H9 (cell line): ENCODE data around the gene OLIG1. TPM values are rescaled to one million over a fixed set of nuclear protein-coding genes. Genes with fewer than 3 reads are reported as not detected.

ENCODE experiments used
- DNase-seq: peaks from one replicate; pipeline ENCODE4 v3.0.0-alpha.2; 2017
- H2AFZ ChIP-seq: one replicate; pipeline ENCODE4 v1.6.1; 2013; ENCODE audit warnings: mild to moderate bottlenecking, low read length, control low read depth, moderate library complexity
- H2AK5ac ChIP-seq: 2 replicates; pipeline ENCODE4 v1.6.1; 2013; ENCODE audit warnings: low read length, control low read depth, mixed read lengths; ENCODE audit not compliant: insufficient read length
- H2BK120ac ChIP-seq: one replicate; pipeline ENCODE4 v1.6.1; 2013; ENCODE audit warnings: low read depth, mild to moderate bottlenecking, low read length, control low read depth, inconsistent platforms; ENCODE audit not compliant: poor library complexity, severe bottlenecking
- H2BK12ac ChIP-seq: 2 replicates; pipeline ENCODE4 v1.6.1; 2013; ENCODE audit warnings: low read length, control low read depth, mixed read lengths, low read depth; ENCODE audit not compliant: insufficient read length
- H2BK15ac ChIP-seq: 2 replicates; pipeline ENCODE4 v1.6.1; 2013; ENCODE audit warnings: low read depth, low read length, control low read depth
- H2BK20ac ChIP-seq: one replicate; pipeline ENCODE4 v1.6.1; 2013; ENCODE audit warnings: low read depth, mild to moderate bottlenecking, low read length, control low read depth, inconsistent platforms; ENCODE audit not compliant: poor library complexity, severe bottlenecking
- H2BK5ac ChIP-seq: 2 replicates; pipeline ENCODE4 v1.6.1; 2013; ENCODE audit warnings: low read length, control low read depth, mixed read lengths; ENCODE audit not compliant: insufficient read length
- H3K14ac ChIP-seq: 2 replicates; pipeline ENCODE4 v1.6.1; 2013; ENCODE audit warnings: low read length, control low read depth; ENCODE audit not compliant: insufficient read depth
- H3K18ac ChIP-seq: 2 replicates; pipeline ENCODE4 v1.6.1; 2013; ENCODE audit warnings: low read depth, mild to moderate bottlenecking, mixed read lengths, low read length, control low read depth; ENCODE audit not compliant: insufficient read length
- H3K23ac ChIP-seq: 2 replicates; pipeline ENCODE4 v1.6.1; 2013; ENCODE audit warnings: low read length, control low read depth, mixed read lengths, low read depth; ENCODE audit not compliant: insufficient read length
- H3K23me2 ChIP-seq: 2 replicates; pipeline ENCODE4 v1.6.1; 2013; ENCODE audit warnings: low read depth, mild to moderate bottlenecking, mixed read lengths, low read length, control low read depth; ENCODE audit not compliant: insufficient read length, poor library complexity, severe bottlenecking
- H3K27ac ChIP-seq: 2 replicates; pipeline ENCODE4 v1.5.1; 2013; ENCODE audit warnings: low read length, control low read depth, mixed read lengths, low read depth; ENCODE audit not compliant: insufficient read length
- H3K27me3 ChIP-seq: 2 replicates; pipeline ENCODE4 v1.6.1; 2013; ENCODE audit warnings: low read length, control low read depth, inconsistent platforms; ENCODE audit not compliant: insufficient read depth
- H3K4ac ChIP-seq: 2 replicates; pipeline ENCODE4 v1.6.1; 2013; ENCODE audit warnings: low read depth, mild to moderate bottlenecking, control low read depth, inconsistent platforms, low read length, moderate library complexity
- H3K4me1 ChIP-seq: 2 replicates; pipeline ENCODE4 v1.6.1; 2013; ENCODE audit warnings: low read length, control low read depth, inconsistent platforms; ENCODE audit not compliant: insufficient read depth
- H3K4me2 ChIP-seq: 2 replicates; pipeline ENCODE4 v1.6.1; 2013; ENCODE audit warnings: low read length, control low read depth, mixed read lengths; ENCODE audit not compliant: insufficient read length, insufficient read depth
- H3K56ac ChIP-seq: 2 replicates; pipeline ENCODE4 v1.6.1; 2013; ENCODE audit warnings: low read depth, mild to moderate bottlenecking, mixed read lengths, low read length, control low read depth; ENCODE audit not compliant: insufficient read length
- H3K79me1 ChIP-seq: 2 replicates; pipeline ENCODE4 v1.6.1; 2013; ENCODE audit warnings: low read depth, mild to moderate bottlenecking, moderate library complexity, low read length, control low read depth, inconsistent platforms; ENCODE audit not compliant: insufficient read depth, poor library complexity, severe bottlenecking
- H3K79me2 ChIP-seq: 2 replicates; pipeline ENCODE4 v1.6.1; 2013; ENCODE audit warnings: low read length, control low read depth, inconsistent platforms; ENCODE audit not compliant: insufficient read depth
- H3K9ac ChIP-seq: 2 replicates; pipeline ENCODE4 v1.6.1; 2013; ENCODE audit warnings: low read length, control low read depth, mixed read lengths; ENCODE audit not compliant: insufficient read length; ENCODE audit errors: extremely low read depth
- H3K9me3 ChIP-seq: one replicate; pipeline ENCODE4 v1.6.1; 2013; ENCODE audit warnings: low read depth, low read length, inconsistent platforms; ENCODE audit not compliant: control insufficient read depth
- H3T11ph ChIP-seq: one replicate; pipeline ENCODE4 v1.6.1; 2013; ENCODE audit warnings: mild to moderate bottlenecking, low read length, control low read depth, inconsistent platforms
- H4K20me1 ChIP-seq: one replicate; pipeline ENCODE4 v1.6.1; 2013; ENCODE audit not compliant: control insufficient read depth, insufficient read length, insufficient read depth
- H4K5ac ChIP-seq: 2 replicates; pipeline ENCODE4 v1.6.1; 2013; ENCODE audit warnings: low read depth, mild to moderate bottlenecking, mixed read lengths, low read length, control low read depth; ENCODE audit not compliant: insufficient read length
- H4K8ac ChIP-seq: replicated peaks from 2 replicates; pipeline ENCODE4 v1.6.1; 2013; ENCODE audit warnings: low read length, control low read depth, mixed read lengths, low read depth; ENCODE audit not compliant: insufficient read length
- H4K91ac ChIP-seq: 2 replicates; pipeline ENCODE4 v1.6.1; 2013; ENCODE audit warnings: low read depth, mild to moderate bottlenecking, moderate library complexity, mixed read lengths, low read length, control low read depth; ENCODE audit not compliant: insufficient read length
- H3K27ac Mint-ChIP-seq, 3 experiments: 2 replicates in 2 of 3; 3 replicates in 1 of 3; pipeline ENCODE4 v1.8.0; 2020 to 2021; ENCODE audit warnings: mixed read lengths in 3 of 3, mild to moderate bottlenecking in 1 of 3, moderate library complexity in 1 of 3
- H3K27me3 Mint-ChIP-seq: 2 replicates; pipeline ENCODE4 v1.8.0; 2021; ENCODE audit warnings: low read depth, mild to moderate bottlenecking, moderate library complexity, mixed read lengths
- H3K36me3 Mint-ChIP-seq, 3 experiments: 2 replicates in 2 of 3; 3 replicates in 1 of 3; pipeline ENCODE4 v1.8.0; 2020 to 2021; ENCODE audit warnings: low read depth in 3 of 3, mixed read lengths in 3 of 3; ENCODE audit not compliant: insufficient read depth in 1 of 3
- H3K4me1 Mint-ChIP-seq, 2 experiments: 2 replicates each; pipeline ENCODE4 v1.8.0; 2020; ENCODE audit warnings: mixed read lengths in 2 of 2
- H3K4me3 Mint-ChIP-seq, 2 experiments: 2 replicates in 1 of 2; 3 replicates in 1 of 2; pipeline ENCODE4 v1.8.0; 2020 to 2021; ENCODE audit warnings: mild to moderate bottlenecking in 2 of 2, mixed read lengths in 2 of 2, moderate library complexity in 1 of 2
- H3K9me3 Mint-ChIP-seq, 2 experiments: 2 replicates in 1 of 2; 3 replicates in 1 of 2; pipeline ENCODE4 v1.8.0; 2020; ENCODE audit warnings: mild to moderate bottlenecking in 2 of 2, mixed read lengths in 2 of 2, moderate library complexity in 1 of 2
- WGBS: extraction: QIAGEN DNeasy Blood & Tissue Kit; methylation state at CpG from one replicate; pipeline ENCODE4 v1.1.7; 2013; ENCODE audit warnings: missing lambda C conversion rate, low lambda C conversion rate, mixed read lengths; ENCODE audit not compliant: insufficient read length; ENCODE audit errors: extremely low coverage; 5-methylcytosine and 5-hydroxymethylcytosine counted together
- total RNA-seq: library from RNA; stranded (reverse); gene quantifications from 2 replicates; pipeline ENCODE4 v1.2.1, GENCODE V29; 2021
- TF ChIP-seq, protein P1 (sequence below): fragments of 200-600 bp; sonication (generic); conservative IDR thresholded peaks from 3 replicates; pipeline ENCODE4 v1.8.0; 2021; ENCODE audit warnings: antibody characterized with exemption, mild to moderate bottlenecking

Gene OLIG1
- total RNA-seq, 1 experiment from 2014 or later = 0.31 TPM

DNA sequence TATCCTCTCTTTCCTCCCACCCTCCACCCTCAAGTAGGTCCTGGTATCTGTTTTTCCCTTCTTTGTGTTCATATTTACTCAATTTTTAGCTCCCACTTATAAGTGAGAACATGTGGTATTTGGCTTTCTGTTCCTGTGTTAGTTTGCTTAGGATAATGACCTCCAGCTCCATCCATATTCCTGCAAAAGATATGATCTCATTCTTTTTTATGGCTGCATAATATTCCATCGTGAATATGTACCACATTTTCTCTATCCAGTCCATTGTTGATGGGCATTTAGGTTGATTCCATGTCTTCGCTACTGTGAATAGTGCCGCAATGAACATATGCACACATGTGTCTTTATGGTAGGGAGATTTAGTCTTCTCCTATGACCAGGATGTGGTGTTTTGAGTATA lies 29.7 kb upstream of the OLIG1 start:
- no peak overlapping the region for H3K56ac ChIP-seq
- H3K4me1 ChIP-seq = peaks cover 9% of the 10 kb centered on the region; the same call in 1 of the 2 replicates
- WGBS = no CpG with 5 or more reads among the region's 3 CpGs
- no peak overlapping the region for H2BK20ac ChIP-seq
- no peaks in the 10 kb centered on the region for H3K79me2 ChIP-seq
- no peak overlapping the region for H3K4ac ChIP-seq
- no peak overlapping the region for H4K5ac ChIP-seq
- H4K8ac ChIP-seq = no peak overlapping the region
- no peak overlapping the region for H2BK15ac ChIP-seq
- no peaks in the 10 kb centered on the region for H3K9me3 ChIP-seq
- DNase-seq = no peak
- no peak overlapping the region; a peak in 1 of 7 replicates for H3K27ac Mint-ChIP-seq
- H3K23me2 ChIP-seq = no peaks in the 10 kb centered on the region
- H3K18ac ChIP-seq = no peak overlapping the region
- H3K4me3 Mint-ChIP-seq = no peak overlapping the region
- H3K79me1 ChIP-seq = no peaks in the 10 kb centered on the region
- H3K14ac ChIP-seq = no peak overlapping the region
- H3K27me3 ChIP-seq = peaks cover 4% of the 10 kb centered on the region; the same call in 1 of the 2 replicates
- H3K4me2 ChIP-seq = no peak overlapping the region
- H3K9ac ChIP-seq = no peak overlapping the region
- TF ChIP-seq, protein P1, sequence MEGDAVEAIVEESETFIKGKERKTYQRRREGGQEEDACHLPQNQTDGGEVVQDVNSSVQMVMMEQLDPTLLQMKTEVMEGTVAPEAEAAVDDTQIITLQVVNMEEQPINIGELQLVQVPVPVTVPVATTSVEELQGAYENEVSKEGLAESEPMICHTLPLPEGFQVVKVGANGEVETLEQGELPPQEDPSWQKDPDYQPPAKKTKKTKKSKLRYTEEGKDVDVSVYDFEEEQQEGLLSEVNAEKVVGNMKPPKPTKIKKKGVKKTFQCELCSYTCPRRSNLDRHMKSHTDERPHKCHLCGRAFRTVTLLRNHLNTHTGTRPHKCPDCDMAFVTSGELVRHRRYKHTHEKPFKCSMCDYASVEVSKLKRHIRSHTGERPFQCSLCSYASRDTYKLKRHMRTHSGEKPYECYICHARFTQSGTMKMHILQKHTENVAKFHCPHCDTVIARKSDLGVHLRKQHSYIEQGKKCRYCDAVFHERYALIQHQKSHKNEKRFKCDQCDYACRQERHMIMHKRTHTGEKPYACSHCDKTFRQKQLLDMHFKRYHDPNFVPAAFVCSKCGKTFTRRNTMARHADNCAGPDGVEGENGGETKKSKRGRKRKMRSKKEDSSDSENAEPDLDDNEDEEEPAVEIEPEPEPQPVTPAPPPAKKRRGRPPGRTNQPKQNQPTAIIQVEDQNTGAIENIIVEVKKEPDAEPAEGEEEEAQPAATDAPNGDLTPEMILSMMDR = no peak
- no peak overlapping the region for H2AK5ac ChIP-seq
- no peak overlapping the region for H4K91ac ChIP-seq
- H3K9me3 Mint-ChIP-seq = no peaks in the 10 kb centered on the region; a peak in 2 of 5 replicates
- H2BK5ac ChIP-seq = no peak overlapping the region
- H3K23ac ChIP-seq = no peak overlapping the region
- H4K20me1 ChIP-seq = no peaks in the 10 kb centered on the region
- no peak overlapping the region for H2BK12ac ChIP-seq
- no peak overlapping the region for H2BK120ac ChIP-seq
- peaks cover 21 to 26% of the 10 kb centered on the region in 2 experiments for H3K4me1 Mint-ChIP-seq
- H2AFZ ChIP-seq = no peak overlapping the region
- H3K27ac ChIP-seq = no peak overlapping the region
- no peaks in the 10 kb centered on the region; a peak in 1 of 7 replicates for H3K36me3 Mint-ChIP-seq
- no peak overlapping the region for H3T11ph ChIP-seq
- H3K27me3 Mint-ChIP-seq = peaks cover 57% of the 10 kb centered on the region
